HG03457 (cell line): ENCODE measurements around the gene CLASP2.
A peak's percentile ranks its signal among the peaks of the same experiment; 100 is the strongest.
"Not testable (repeated sequence)": the region's sequence is repeated elsewhere in the genome, so short reads cannot be mapped to it uniquely, and the experiment has no call there.

ENCODE experiments used
- ATAC-seq: cut with Tn5 transposase; IDR thresholded peaks from one replicate; pipeline ENCODE4 v1.9.1; 2021; ENCODE audit warnings: moderate number of reproducible peaks; ENCODE audit not compliant: unreplicated experiment

Gene CLASP2

DNA sequence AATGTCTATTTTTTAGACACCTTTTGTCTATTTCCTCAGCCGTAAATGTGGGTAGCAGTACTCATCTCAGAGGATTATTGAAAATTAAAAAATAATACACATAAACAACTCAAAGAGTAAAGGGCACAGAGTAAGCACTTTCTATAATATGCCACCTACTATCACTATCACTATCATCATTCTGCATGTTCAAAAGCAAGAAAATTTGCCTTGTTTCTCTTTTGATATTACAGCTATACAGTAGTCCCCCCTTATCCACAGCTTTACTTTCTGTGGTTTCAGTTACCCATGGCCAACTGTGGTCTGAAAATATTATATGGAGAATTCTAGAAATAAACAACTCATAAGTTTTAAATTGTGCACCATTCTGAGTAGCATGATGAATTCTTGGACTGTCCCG, 27.7 kb downstream of the CLASP2 start:
- no peak for ATAC-seq

DNA sequence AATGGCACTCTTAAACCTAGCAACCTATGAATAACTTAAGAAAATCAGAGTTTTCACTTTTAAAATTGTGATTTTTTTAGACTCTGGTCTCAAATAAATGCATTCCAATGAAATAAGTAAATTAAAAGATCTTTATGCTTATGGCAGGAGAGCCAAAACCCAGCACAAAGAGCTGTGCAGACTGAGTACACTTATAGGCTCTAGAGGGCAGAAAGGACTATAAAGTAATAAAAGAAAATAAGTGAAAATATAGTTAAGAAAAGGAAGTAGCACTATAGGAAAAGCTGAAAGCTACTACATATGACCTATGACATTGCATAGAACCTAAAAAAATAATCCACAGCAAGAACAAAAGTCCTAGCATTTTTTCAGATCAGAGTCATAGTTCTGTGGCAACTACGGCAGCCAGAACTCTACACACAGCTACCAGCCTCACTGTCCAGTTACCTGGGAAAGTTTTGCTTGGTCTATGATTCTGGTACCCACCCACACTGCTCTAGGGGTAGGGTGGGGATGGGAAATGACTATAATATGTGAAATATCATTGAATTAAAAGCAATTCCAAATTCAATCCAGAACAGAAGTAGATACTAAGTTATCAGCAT, 30.5 kb downstream of the CLASP2 start:
- ATAC-seq = no peak

DNA sequence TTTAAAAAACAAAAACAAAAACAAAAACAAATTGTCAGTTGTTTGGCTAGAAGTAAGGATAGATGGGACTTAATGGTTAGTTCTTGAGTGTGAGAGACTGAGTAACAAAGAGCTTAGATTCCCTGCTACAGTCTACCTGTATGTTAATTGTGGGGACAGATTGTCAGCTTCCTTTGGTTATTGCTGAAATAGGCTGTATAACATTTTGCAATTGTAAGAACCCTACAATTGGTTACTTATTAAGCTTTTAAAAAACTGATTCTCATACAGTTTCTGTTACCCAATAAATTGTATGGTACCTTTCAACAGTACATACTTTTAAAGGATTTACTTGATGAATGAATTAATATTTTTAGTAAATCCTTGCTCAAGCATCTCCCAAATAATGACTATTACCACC, 35.3 kb downstream of the CLASP2 start:
- no peak for ATAC-seq

DNA sequence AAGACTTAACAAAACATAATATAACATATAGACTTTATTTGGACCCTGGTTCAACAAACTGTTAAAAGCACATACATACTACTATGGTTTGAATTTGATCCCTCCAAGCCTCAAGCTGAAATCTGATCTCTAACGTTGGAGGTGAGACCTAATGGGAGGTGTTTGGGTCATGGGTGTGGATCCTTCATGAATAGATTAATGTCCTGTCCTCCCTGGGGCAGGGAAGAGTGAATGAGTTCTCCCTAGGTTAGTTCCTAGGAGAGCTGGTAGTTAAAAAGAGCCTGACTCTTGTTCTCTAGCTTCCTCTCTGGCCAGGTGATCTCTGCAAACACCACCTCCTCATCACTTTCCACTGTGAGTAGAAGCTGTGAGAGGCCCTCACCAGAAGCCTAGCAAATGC, 36.4 kb downstream of the CLASP2 start:
- ATAC-seq = no peak

DNA sequence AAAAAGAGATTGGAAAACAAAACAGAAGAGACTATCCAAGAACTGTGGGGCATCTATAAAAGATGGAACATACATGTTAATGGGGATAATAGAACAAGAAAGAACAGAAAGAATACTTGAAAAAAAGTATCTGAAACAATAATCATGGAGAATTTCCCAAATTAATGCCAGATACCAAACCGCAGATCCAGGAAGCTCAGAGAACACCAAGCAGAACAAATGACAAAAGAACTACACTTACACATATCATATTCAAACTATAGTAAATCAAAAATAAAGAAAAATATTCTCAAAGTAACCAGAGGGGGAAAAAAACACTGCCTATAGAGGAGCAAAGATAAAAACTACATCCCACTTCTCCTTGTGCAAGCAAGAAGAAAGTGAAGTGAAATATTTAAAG, 40.0 kb downstream of the CLASP2 start:
- no peak for ATAC-seq

DNA sequence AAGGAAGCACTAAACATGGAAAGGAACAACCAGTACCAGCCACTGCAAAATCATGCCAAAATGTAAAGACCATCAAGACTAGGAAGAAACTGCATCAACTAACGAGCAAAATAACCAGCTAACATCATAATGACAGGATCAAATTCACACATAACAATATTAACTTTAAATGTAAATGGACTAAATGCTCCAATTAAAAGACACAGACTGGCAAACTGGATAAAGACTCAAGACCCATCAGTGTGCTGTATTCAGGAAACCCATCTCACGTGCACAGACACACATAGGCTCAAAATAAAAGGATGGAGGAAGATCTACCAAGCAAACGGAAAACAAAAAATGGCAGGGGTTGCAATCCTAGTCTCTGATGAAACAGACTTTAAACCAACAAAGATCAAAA, 44.6 kb downstream of the CLASP2 start:
- not testable (repeated sequence) for ATAC-seq

DNA sequence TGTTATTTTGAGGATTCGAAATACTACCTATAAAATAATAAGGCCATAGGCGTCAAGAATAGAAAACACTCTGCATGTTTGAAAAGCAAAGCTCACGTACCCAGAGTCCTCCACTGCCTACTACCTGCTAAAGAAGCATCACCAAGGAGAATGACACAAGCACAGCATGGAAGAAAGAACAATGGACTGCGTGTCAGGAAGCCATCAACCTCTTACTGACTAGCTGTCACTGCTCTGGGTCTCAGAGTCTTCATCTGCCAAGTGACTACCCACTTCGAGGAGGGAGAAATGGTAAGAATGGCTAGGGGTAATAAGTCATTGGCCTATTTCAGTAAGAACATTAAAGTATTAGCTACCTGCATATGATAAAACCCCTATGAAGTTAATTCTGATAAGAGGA, 49.4 kb downstream of the CLASP2 start:
- no peak for ATAC-seq

DNA sequence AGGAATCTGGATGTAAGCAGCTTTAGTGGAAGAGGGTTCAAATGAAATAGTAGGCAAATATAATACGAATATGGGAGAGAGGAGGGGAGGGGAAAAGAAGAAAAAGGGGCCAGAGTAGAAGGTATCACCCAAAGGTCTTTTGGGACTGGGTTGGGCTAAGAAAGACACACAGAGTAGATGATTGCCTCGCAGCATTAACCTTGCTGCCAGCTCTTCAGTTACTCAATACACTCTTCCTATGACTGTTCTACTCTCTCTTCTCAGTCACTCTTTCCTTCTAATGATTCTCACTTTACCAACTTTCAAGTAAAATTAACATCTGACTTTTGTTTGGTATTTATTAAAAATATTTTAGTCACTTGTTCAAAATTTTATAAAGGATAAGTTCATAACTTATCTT, 52.8 kb downstream of the CLASP2 start:
- no peak for ATAC-seq

DNA sequence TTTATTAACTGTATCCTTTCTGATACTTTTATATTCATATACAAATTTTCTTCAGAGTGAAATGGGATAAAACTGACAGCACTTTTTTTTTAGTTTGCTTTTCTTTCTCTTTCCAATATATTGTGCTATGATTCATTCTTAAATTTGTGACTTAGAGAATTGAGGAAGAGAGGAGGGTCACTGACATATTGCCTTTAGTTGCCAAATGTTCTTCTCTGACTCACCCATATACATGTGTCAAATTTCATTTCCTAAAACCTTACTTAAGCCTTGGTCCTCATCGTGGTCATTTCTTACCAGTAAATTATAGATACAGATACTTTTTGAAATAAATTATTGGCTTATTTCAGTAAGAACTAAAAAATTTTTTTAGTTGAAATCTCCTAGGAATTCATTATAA, 53.9 kb downstream of the CLASP2 start:
- ATAC-seq = no peak

DNA sequence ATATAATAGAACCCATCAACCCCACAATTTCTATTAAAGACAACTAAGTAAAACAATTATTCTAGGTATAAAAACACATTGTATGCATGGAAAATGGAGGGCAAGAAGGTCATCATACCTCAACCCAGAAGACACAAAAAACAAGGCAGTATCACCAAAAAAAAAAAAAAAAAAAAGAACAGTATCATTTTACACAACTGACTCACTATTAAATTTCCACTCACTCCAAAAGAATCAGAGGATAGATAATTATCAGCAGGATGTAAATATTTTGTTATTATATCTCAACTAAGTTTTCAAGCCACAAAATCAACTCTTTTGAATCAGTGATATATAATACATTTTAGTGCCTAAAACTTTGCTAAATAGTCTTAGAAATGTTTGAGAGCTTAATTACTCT, 55.0 kb downstream of the CLASP2 start:
- no peak for ATAC-seq

DNA sequence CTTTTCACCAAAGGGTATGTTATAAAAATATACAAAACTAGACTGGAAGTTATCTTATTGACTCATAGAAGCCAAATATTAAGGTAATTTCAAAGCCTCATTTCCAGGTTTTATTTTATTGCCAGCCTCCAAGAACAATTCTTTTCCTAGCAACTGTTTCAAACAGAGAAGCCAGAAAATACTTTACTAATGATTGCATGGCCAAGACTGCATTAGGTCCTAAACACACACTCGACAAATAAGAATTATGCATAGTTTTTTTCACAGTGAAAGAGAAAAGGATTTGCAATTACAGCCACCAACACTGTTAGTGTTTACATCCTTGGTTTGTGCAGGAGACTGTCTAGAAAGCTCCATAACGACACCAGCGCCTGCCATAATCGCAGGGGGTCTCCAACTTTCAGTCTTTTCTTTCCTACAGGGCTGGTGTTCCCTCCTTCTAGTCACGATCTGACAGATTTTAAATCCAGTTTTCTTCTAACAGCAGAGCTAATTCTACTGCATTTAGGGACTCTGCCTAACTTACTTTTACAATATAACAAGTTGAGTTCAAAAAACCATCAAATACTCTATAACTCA, 58.1 kb downstream of the CLASP2 start:
- ATAC-seq = no peak

DNA sequence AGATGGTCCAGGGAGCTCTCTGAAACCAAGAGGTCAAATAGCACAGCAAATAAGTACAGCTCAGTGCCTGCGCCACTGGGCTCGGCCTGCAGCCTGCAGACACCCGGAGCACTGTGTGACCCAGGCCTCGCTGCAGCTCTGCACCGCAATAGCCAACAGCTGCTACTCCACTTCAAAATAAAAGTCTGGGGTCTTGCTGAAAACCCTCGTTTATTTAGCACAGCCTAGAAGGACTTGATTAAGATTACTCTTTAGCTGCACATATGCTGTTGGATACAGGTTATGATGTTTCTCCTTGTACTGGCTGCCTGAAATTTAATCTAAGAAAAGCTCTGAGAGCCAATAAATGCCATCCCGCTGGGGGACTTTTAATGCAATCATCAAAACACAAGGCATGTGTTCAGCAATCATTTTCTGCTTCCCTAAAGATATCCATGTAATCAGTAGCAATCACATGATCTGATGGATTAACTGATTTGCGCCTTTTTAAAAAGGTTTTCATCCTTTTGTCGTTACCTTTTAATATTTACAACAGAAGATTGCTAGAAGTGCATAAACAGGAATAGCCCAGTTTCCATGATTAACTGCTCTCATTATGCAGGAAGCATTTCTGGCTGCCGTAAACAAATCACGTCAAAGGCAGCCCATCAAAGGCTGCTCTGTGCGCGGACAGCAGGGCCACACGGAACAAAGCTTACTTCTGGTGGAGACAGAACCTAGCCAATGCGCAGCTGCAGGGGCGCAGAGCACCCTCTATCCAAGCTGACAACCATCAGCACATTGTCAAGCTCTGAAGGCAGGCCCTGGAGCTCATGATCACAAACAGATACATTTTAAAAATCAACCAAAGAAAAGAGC, 58.8 kb downstream of the CLASP2 start:
- ATAC-seq = peak; percentile 82

DNA sequence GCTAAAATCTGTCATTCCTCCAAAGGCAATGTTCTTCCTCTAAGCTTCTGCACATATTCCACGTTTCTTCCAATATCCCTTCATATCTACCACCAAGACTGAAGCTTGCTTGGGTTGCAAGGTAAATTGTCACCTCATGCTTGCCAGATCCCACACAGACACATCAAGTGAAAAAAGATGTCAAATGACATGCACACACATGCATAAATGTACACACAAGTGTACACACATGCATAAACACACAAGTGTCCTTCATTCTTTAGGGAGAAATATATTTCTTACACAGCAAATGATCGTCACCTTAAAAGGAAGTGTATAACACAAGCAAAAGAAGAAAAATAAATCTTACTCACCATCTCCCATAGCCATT, 59.4 kb downstream of the CLASP2 start:
- peak; percentile 8 for ATAC-seq

DNA sequence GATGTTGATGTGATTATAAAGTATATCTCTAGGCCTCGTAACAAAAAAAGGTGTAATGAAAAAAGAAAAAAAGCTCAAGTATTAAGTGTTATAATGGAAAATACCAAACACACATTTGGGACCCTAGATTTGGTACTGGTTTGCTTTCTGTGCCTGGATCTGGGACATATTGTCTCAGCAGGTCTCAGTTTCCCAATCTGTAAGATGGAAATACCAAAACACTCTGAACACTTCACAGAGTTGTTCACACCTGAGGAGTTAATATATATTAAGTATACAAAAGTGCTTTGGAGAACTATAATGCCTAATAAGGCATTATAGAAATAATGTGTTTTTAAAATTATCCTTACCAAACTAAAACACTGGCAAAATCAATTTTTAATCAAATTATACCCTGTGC, 60.0 kb downstream of the CLASP2 start:
- no peak for ATAC-seq

DNA sequence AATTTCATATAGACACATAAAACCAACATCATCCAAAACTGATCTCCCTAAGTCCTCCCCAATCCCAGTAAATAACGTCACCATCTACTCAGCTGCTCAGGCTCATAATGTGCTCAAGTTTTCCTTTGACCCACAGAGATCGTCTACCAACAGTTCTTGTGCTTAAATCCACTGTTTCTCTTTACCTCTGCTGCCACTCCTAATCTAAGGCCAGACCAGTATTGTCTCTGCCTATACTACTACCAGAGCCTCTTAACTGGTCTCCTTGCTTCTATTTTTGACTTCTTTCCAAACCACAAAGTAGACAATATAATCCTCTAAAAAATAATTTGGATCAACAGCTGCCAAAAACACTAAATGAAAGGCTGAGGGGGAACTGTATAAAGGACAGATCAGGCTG, 65.3 kb downstream of the CLASP2 start:
- no peak for ATAC-seq

DNA sequence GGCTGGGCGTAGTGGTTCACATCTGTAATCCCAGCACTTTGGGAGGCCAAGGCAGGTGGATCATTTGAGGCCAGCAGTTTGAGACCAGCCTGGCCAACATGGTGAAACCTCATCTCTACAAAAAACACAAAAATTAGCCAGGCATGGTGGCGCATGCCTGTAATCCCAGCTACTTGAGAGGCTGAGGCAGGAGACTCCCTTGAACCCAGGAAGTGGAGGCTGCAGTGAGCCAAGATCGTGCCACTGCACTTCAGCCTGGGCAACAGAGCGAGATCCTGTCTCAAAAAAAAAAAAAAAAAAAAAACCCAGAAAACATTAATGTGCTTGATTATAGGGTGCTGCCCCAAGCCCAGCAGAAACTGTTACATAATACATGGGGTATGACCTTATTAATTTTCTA, 67.0 kb downstream of the CLASP2 start:
- not testable (repeated sequence) for ATAC-seq

DNA sequence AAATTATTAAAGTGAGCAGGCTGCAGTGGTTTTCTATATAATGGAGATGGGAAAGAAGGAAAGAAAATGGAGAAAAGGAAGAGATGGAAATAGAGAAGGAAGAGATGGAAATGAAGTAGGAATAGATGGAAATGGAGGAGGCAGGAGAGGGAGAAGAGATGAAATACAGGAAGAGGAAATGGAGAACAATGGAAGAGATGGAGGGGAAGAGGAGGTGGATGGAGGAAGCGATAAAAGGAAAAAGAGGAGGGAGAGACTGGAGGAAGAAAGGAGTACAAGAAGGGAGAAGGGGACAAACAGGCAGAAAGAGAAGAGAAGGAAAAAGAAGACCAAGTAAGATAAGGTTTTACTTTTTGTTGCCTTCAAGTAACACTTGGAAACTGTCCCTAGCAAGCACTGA, 67.6 kb downstream of the CLASP2 start:
- ATAC-seq = no peak

DNA sequence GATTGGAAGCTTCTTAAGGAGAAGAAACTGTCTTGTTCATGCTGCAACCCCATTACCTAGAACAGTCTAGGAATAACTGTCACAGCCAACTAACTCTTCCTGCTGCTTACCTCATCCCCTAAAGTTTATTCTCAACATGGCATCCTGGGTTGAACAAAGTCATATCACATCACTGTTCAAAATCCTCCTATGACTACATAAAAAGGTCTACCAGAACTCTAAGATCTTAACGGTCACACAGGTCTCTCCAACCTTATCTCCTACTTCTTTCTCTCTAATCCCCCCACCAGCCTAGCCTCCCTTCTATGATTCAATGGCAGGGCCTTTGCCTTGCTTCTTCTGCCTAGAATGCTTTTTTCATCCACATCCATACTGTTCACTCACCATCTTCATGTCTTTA, 69.3 kb downstream of the CLASP2 start:
- no peak for ATAC-seq

DNA sequence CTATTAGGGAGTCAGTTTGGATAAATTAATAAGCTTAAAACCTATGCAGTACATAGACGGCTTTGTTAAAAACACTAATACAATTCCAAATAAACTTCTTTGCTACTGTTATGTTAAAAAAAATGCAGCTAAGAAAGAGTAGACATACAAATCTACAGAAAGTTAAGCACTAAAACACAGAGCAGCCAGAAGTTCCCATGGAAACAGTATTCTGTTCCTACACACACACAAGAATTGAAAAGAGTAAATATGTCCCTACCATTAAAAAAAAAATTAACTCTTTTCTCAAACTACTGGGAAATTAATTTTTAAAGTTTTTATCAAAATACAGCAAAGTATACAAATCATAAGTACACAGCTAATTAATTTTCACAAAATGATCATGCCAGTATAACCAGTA, 71.6 kb downstream of the CLASP2 start:
- no peak for ATAC-seq

DNA sequence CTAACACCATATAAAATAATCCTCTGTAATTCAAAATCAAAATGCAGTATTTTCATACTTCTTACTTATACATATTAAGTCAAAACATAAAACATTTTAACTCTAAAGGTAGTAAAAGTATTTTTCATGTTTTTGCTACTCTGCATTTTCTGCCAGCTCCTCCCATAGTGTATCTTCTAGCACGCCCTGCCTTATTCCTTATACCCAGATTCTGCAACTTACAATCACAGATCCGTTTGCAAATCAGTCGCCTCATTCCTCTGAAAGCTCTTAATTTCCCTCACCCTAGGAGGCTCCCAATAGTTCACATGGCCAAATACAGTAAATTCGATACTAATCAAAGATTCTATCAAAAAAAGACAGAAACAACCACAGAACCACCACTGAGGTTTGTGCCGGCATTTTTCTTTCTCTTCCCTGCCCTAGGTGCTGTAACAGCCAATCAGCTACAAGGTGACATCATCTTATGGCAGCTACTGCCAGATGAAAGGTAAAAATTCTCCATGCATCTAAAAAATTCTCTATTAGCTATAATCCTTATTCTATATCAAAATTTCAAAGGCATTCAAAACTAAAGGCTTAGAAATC, 72.9 kb downstream of the CLASP2 start:
- no peak for ATAC-seq

DNA sequence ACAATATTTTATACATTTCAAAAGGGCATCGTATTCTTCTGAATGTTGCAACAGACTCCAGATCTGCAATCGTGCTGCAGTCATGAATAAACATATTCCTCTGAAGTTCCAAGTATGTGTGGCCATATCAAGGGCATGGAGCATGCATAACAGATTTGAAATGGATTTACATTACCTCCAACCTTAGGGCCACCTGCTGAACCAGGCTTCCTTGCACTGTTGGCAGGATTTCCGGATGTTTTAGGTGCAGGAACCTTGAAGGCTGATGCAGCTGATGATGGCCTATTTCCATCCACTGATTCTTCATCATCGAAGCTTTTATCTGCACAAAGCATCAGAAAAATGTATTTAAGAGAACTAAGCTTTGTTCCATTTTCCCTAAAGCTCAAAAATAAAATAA, 73.5 kb downstream of the CLASP2 start:
- no peak for ATAC-seq

DNA sequence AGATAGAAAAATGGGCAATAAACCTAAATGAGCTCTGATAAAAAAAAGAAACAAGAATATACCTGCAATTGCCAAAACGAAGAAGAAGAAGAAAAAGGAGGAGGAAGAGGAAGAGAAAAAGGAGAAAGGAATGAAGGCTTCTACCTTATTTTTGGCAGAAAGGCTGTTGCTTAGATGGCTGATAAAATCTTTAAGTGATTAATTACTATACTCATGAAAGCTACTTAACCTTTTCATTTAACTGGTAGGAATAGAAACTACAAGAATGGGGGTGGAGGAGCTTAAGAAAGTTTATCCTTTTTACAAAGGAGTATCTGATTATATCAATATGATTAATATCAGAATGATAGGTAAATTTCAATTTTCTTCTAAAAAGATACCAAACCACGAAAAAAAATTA, 75.2 kb downstream of the CLASP2 start:
- no peak for ATAC-seq
